Measurements from ENCODE around the gene NUMA1.

NUMA1 gene

GRCh38 chr11:72080326-72081183, at the start of gene NUMA1, which contains the start of gene LRRC51:
TSS of gene NUMA1 (minus strand) at chr11:72080542. CDS start at chr11:72035943, 44,599 bp downstream.
TSS of gene LRRC51 (plus strand) at chr11:72080850. CDS start at chr11:72089084, 8,234 bp downstream.
- DNase-seq (ENCODE audit: low read depth), result peak; percentile 100

- no peak for DNase-seq (ENCODE audit: low read depth)
Observed at GRCh38 chr11:72129381-72129780, 49.0 kb upstream of the NUMA1 start.

GRCh38 chr11:72127923-72128322, 47.6 kb upstream of the NUMA1 start:
- no peak for DNase-seq (ENCODE audit: low read depth)

- DNase-seq (ENCODE audit: low read depth), result no peak
Observed at GRCh38 chr11:72125956-72126355, 45.6 kb upstream of the NUMA1 start.

- DNase-seq (ENCODE audit: low read depth), result no peak
Observed at GRCh38 chr11:72124046-72124445, 43.7 kb upstream of the NUMA1 start.

GRCh38 chr11:72123117-72123653, 42.8 kb upstream of the NUMA1 start:
- DNase-seq (ENCODE audit: low read depth), result no peak

- DNase-seq (ENCODE audit: low read depth), result no peak
Observed at GRCh38 chr11:72122607-72123006, 42.3 kb upstream of the NUMA1 start.

- DNase-seq (ENCODE audit: low read depth), result no peak
Observed at GRCh38 chr11:72120930-72121329, 40.6 kb upstream of the NUMA1 start.

GRCh38 chr11:72119198-72119597, 38.9 kb upstream of the NUMA1 start:
- no peak for DNase-seq (ENCODE audit: low read depth)

- DNase-seq (ENCODE audit: low read depth), result no peak
Observed at GRCh38 chr11:72116019-72116755, 35.8 kb upstream of the NUMA1 start.

GRCh38 chr11:72114570-72114969, 34.2 kb upstream of the NUMA1 start:
- peak; percentile 56 for DNase-seq (ENCODE audit: low read depth)

GRCh38 chr11:72112978-72113808, 32.9 kb upstream of the NUMA1 start:
- no peak for DNase-seq (ENCODE audit: low read depth)

- peak; percentile 100 for DNase-seq (ENCODE audit: low read depth)
Observed at GRCh38 chr11:72112143-72112977, 32.0 kb upstream of the NUMA1 start, which contains the start of gene ANAPC15. TSS of gene ANAPC15 (minus strand) at chr11:72112695. CDS start at chr11:72111276, 1,419 bp downstream.

GRCh38 chr11:72111300-72112142, 31.2 kb upstream of the NUMA1 start:
- no peak for DNase-seq (ENCODE audit: low read depth)

GRCh38 chr11:72105888-72106287, 25.5 kb upstream of the NUMA1 start, which contains the start of gene TOMT:
TSS of gene TOMT (plus strand) at chr11:72105924. CDS start at chr11:72105952, 28 bp downstream.
- DNase-seq (ENCODE audit: low read depth), result no peak

- no peak for DNase-seq (ENCODE audit: low read depth)
Observed at GRCh38 chr11:72103754-72104167, 23.4 kb upstream of the NUMA1 start.

- DNase-seq (ENCODE audit: low read depth), result peak; percentile 98
Observed at GRCh38 chr11:72102946-72103753, 22.8 kb upstream of the NUMA1 start, which contains the start of gene LAMTOR1. TSS of gene LAMTOR1 (minus strand) at chr11:72103297. CDS start at chr11:72103224, 73 bp downstream.

GRCh38 chr11:72102631-72102945, 22.2 kb upstream of the NUMA1 start:
- no peak for DNase-seq (ENCODE audit: low read depth)

GRCh38 chr11:72102162-72102561, 21.8 kb upstream of the NUMA1 start:
- DNase-seq (ENCODE audit: low read depth), result no peak

Data from stromal cell of bone marrow (primary cell).